ENCODE data around the gene SGCD. TPM values are rescaled to one million over a fixed set of nuclear protein-coding genes. Genes with fewer than 3 reads are reported as not detected.

The SGCD gene
- 0.01 TPM for polyA plus RNA-seq (2013, experiment 1 of 2)
- polyA plus RNA-seq (2013, experiment 2 of 2) = 0.01 TPM

GRCh38 chr5:156326718-156327259 is at the start of gene SGCD:
Gene SGCD, plus strand, starts transcription at chr5:156327164.
- H3K4me2 ChIP-seq (ENCODE audit: low read length) = no peak within 1 kb of the TSS
- H3K4me3 ChIP-seq (ENCODE audit: low read length) = no peak within 1 kb of the TSS
- H2BK5ac ChIP-seq (ENCODE audit: low read length) = no peak within 1 kb of the TSS
- no peak within 1 kb of the TSS for H3K27ac ChIP-seq (ENCODE audit: low read depth, low read length)
- H3K23ac ChIP-seq (ENCODE audit: low read length) = no peak within 1 kb of the TSS
- H3K27me3 ChIP-seq (ENCODE audit: insufficient read depth, low read length, poor library complexity) = no peaks in the 10 kb centered on the region
- no peaks in the 10 kb centered on the region for H3K79me1 ChIP-seq (ENCODE audit: low read length)
- H3K56ac ChIP-seq (ENCODE audit: low read length) = no peak within 1 kb of the TSS
- no peak within 1 kb of the TSS for H3K18ac ChIP-seq (ENCODE audit: low read length)
- H2BK120ac ChIP-seq (ENCODE audit: low read depth, low read length) = no peak within 1 kb of the TSS
- H4K5ac ChIP-seq (ENCODE audit: low read length) = no peak within 1 kb of the TSS
- H3K9ac ChIP-seq (ENCODE audit: low read length) = no peak within 1 kb of the TSS
- no peaks in the 10 kb centered on the region for H3K4me1 ChIP-seq (ENCODE audit: control insufficient read depth, low read depth, low read length)
- no peak within 1 kb of the TSS for H4K8ac ChIP-seq (ENCODE audit: low read depth, low read length)
- no peak for DNase-seq
- no peak within 1 kb of the TSS for H2BK15ac ChIP-seq (replicated peaks; ENCODE audit: low read depth)
- no peaks in the 10 kb centered on the region for H3K36me3 ChIP-seq (ENCODE audit: control insufficient read depth, insufficient read depth, low read length)
- H3K79me2 ChIP-seq (ENCODE audit: control insufficient read depth, insufficient read depth, low read length) = no peaks in the 10 kb centered on the region
- WGBS (ENCODE audit: extremely low coverage, insufficient coverage, low lambda C conversion rate) = no CpG with 5 or more reads among the region's 18 CpGs
- no peak within 1 kb of the TSS for H2AK5ac ChIP-seq (ENCODE audit: low read length)
- H3K4ac ChIP-seq (ENCODE audit: low read depth, low read length) = no peak within 1 kb of the TSS

- no peak overlapping the region for H3K18ac ChIP-seq (ENCODE audit: low read length)
- no peak overlapping the region for H4K8ac ChIP-seq (ENCODE audit: low read depth, low read length)
- H2AK5ac ChIP-seq (ENCODE audit: low read length) = no peak overlapping the region
- no CpG with 5 or more reads among the region's 2 CpGs for WGBS (ENCODE audit: extremely low coverage, insufficient coverage, low lambda C conversion rate)
- no peak overlapping the region for H3K4ac ChIP-seq (ENCODE audit: low read depth, low read length)
- H2BK15ac ChIP-seq (replicated peaks; ENCODE audit: low read depth) = no peak overlapping the region
- no peak overlapping the region for H2BK120ac ChIP-seq (ENCODE audit: low read depth, low read length)
- H3K4me2 ChIP-seq (ENCODE audit: low read length) = no peak overlapping the region
- no peaks in the 10 kb centered on the region for H3K79me2 ChIP-seq (ENCODE audit: control insufficient read depth, insufficient read depth, low read length)
- H3K56ac ChIP-seq (ENCODE audit: low read length) = no peak overlapping the region
- H3K9ac ChIP-seq (ENCODE audit: low read length) = no peak overlapping the region
- no peak overlapping the region for H4K5ac ChIP-seq (ENCODE audit: low read length)
- no peak overlapping the region for H3K27ac ChIP-seq (ENCODE audit: low read depth, low read length)
- no peak overlapping the region for H3K4me3 ChIP-seq (ENCODE audit: low read length)
- no peaks in the 10 kb centered on the region for H3K4me1 ChIP-seq (ENCODE audit: control insufficient read depth, low read depth, low read length)
- no peaks in the 10 kb centered on the region for H3K27me3 ChIP-seq (ENCODE audit: insufficient read depth, low read length, poor library complexity)
- H3K23ac ChIP-seq (ENCODE audit: low read length) = no peak overlapping the region
- H3K79me1 ChIP-seq (ENCODE audit: low read length) = no peaks in the 10 kb centered on the region
- no peak for DNase-seq
- no peak overlapping the region for H2BK5ac ChIP-seq (ENCODE audit: low read length)
- H3K36me3 ChIP-seq (ENCODE audit: control insufficient read depth, insufficient read depth, low read length) = no peaks in the 10 kb centered on the region
These were observed 49.7 kb upstream of the SGCD start for GRCh38 chr5:156277290-156277689.

- Histone ChIP-seq H4K5ac (ENCODE audit: low read length) (no peak overlapping the region), H3K4ac (ENCODE audit: low read depth, low read length) (no peak overlapping the region), H3K23ac (ENCODE audit: low read length) (no peak overlapping the region), H3K56ac (ENCODE audit: low read length) (no peak overlapping the region), H3K18ac (ENCODE audit: low read length) (no peak overlapping the region), H2BK15ac (replicated peaks; ENCODE audit: low read depth) (no peak overlapping the region), H3K79me2 (ENCODE audit: control insufficient read depth, insufficient read depth, low read length) (no peaks in the 10 kb centered on the region), H2AK5ac (ENCODE audit: low read length) (no peak overlapping the region), H3K79me1 (ENCODE audit: low read length) (no peaks in the 10 kb centered on the region), H4K8ac (ENCODE audit: low read depth, low read length) (no peak overlapping the region), H3K27ac (ENCODE audit: low read depth, low read length) (no peak overlapping the region), H3K4me1 (ENCODE audit: control insufficient read depth, low read depth, low read length) (no peaks in the 10 kb centered on the region), H3K4me2 (ENCODE audit: low read length) (no peak overlapping the region), H3K9ac (ENCODE audit: low read length) (no peak overlapping the region), H3K4me3 (ENCODE audit: low read length) (no peak overlapping the region), H2BK120ac (ENCODE audit: low read depth, low read length) (no peak overlapping the region), H3K27me3 (ENCODE audit: insufficient read depth, low read length, poor library complexity) (no peaks in the 10 kb centered on the region), H3K36me3 (ENCODE audit: control insufficient read depth, insufficient read depth, low read length) (no peaks in the 10 kb centered on the region), H2BK5ac (ENCODE audit: low read length) (no peak overlapping the region)
- no peak for DNase-seq
- WGBS (ENCODE audit: extremely low coverage, insufficient coverage, low lambda C conversion rate) = no CpG with 5 or more reads among the region's 1 CpG
These were observed 31.5 kb upstream of the SGCD start for GRCh38 chr5:156295431-156295830.

GRCh38 chr5:156310115-156310514 is 16.8 kb upstream of the SGCD start:
- Histone ChIP-seq H3K23ac (ENCODE audit: low read length) (no peak overlapping the region), H2BK15ac (replicated peaks; ENCODE audit: low read depth) (no peak overlapping the region), H3K9ac (ENCODE audit: low read length) (no peak overlapping the region), H3K18ac (ENCODE audit: low read length) (no peak overlapping the region), H3K79me1 (ENCODE audit: low read length) (no peaks in the 10 kb centered on the region), H3K27ac (ENCODE audit: low read depth, low read length) (no peak overlapping the region), H2BK120ac (ENCODE audit: low read depth, low read length) (no peak overlapping the region), H4K8ac (ENCODE audit: low read depth, low read length) (no peak overlapping the region), H3K4me3 (ENCODE audit: low read length) (no peak overlapping the region), H3K4me2 (ENCODE audit: low read length) (no peak overlapping the region), H3K4me1 (ENCODE audit: control insufficient read depth, low read depth, low read length) (no peaks in the 10 kb centered on the region), H3K4ac (ENCODE audit: low read depth, low read length) (no peak overlapping the region), H2AK5ac (ENCODE audit: low read length) (no peak overlapping the region), H2BK5ac (ENCODE audit: low read length) (no peak overlapping the region), H4K5ac (ENCODE audit: low read length) (no peak overlapping the region), H3K79me2 (ENCODE audit: control insufficient read depth, insufficient read depth, low read length) (no peaks in the 10 kb centered on the region), H3K27me3 (ENCODE audit: insufficient read depth, low read length, poor library complexity) (no peaks in the 10 kb centered on the region), H3K36me3 (ENCODE audit: control insufficient read depth, insufficient read depth, low read length) (no peaks in the 10 kb centered on the region), H3K56ac (ENCODE audit: low read length) (no peak overlapping the region)
- DNase-seq = no peak
- no CpG with 5 or more reads among the region's 4 CpGs for WGBS (ENCODE audit: extremely low coverage, insufficient coverage, low lambda C conversion rate)

- Histone ChIP-seq H3K4me1 (ENCODE audit: control insufficient read depth, low read depth, low read length) (no peaks in the 10 kb centered on the region), H3K4me2 (ENCODE audit: low read length) (no peak overlapping the region), H3K4ac (ENCODE audit: low read depth, low read length) (no peak overlapping the region), H3K23ac (ENCODE audit: low read length) (no peak overlapping the region), H4K8ac (ENCODE audit: low read depth, low read length) (no peak overlapping the region), H3K79me1 (ENCODE audit: low read length) (no peaks in the 10 kb centered on the region), H3K9ac (ENCODE audit: low read length) (no peak overlapping the region), H3K18ac (ENCODE audit: low read length) (no peak overlapping the region), H2AK5ac (ENCODE audit: low read length) (no peak overlapping the region), H3K27me3 (ENCODE audit: insufficient read depth, low read length, poor library complexity) (no peaks in the 10 kb centered on the region), H3K4me3 (ENCODE audit: low read length) (no peak overlapping the region), H2BK120ac (ENCODE audit: low read depth, low read length) (no peak overlapping the region), H2BK15ac (replicated peaks; ENCODE audit: low read depth) (no peak overlapping the region), H3K36me3 (ENCODE audit: control insufficient read depth, insufficient read depth, low read length) (no peaks in the 10 kb centered on the region), H2BK5ac (ENCODE audit: low read length) (no peak overlapping the region), H4K5ac (ENCODE audit: low read length) (no peak overlapping the region), H3K56ac (ENCODE audit: low read length) (no peak overlapping the region), H3K79me2 (ENCODE audit: control insufficient read depth, insufficient read depth, low read length) (no peaks in the 10 kb centered on the region), H3K27ac (ENCODE audit: low read depth, low read length) (no peak overlapping the region)
- no CpG with 5 or more reads among the region's 2 CpGs for WGBS (ENCODE audit: extremely low coverage, insufficient coverage, low lambda C conversion rate)
- DNase-seq = no peak
These were observed 13.9 kb upstream of the SGCD start for GRCh38 chr5:156312897-156313694.
